Activated T-helper 17 cell treated with anti-CD3 and anti-CD28 coated beads, Interleukin-2, amount 50 U/mL, for 72 hours (primary cell): Measurements from ENCODE around the gene KLHL35. TPM values are rescaled to one million over a fixed set of nuclear protein-coding genes. Genes with fewer than 3 reads are reported as not detected.
A peak's percentile ranks its signal among the peaks of the same experiment; 100 is the strongest.

ENCODE experiments used
- ATAC-seq: fragments of 150-1000 bp; cut with Tn5 transposase; replicated peaks from 2 replicates; pipeline ENCODE4 v1.10.0; 2021; ENCODE audit warnings: mild to moderate bottlenecking, moderate library complexity
- H3K27ac Mint-ChIP-seq: one replicate; pipeline ENCODE4 v1.8.0; 2022; ENCODE audit warnings: mixed read lengths
- H3K27me3 Mint-ChIP-seq: one replicate; pipeline ENCODE4 v1.8.0; 2022; ENCODE audit warnings: mixed read lengths
- H3K36me3 Mint-ChIP-seq: one replicate; pipeline ENCODE4 v1.8.0; 2022; ENCODE audit warnings: low read depth, mild to moderate bottlenecking, mixed read lengths
- H3K4me1 Mint-ChIP-seq: one replicate; pipeline ENCODE4 v1.8.0; 2022; ENCODE audit warnings: mixed read lengths
- H3K4me3 Mint-ChIP-seq: one replicate; pipeline ENCODE4 v1.8.0; 2022; ENCODE audit warnings: mild to moderate bottlenecking, mixed read lengths
- H3K9me3 Mint-ChIP-seq: one replicate; pipeline ENCODE4 v1.8.0; 2022; ENCODE audit warnings: mixed read lengths
- total RNA-seq, 2 donors: library from RNA; stranded (reverse); gene quantifications; one replicate each; pipeline ENCODE4 v1.2.3, GENCODE V29; 2022

The KLHL35 gene
- total RNA-seq, 2 donors from 2014 or later, result 0.50 to 1.2 TPM

DNA sequence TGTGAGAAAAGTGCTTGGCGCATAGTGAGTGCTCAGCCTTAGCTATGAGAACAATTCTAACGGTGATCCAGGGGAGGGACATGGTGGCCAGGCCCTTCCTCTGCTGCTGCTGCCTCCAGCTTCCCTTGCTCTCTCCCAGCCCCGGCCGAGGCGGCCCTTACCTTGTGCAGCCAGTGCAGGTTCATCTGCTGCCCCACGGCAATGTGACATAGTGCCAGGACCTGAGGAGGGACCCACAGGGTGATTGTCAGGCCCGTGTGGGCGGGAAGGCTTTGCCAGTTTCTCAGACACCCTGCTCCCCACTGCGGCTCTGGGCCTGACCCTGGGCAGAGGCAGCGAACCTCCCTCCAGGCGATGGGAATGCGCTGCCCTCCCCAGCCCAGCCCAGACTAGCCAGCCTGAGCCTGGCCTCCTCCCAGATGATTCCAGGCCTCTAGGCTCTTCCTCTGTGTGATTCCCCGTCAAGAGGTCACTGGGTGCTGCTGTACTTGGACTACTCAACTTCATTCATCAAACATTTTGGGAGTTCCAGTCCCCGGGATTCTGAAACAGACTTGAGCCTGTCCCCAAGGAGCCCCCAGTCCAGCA is 23.7 kb upstream of the KLHL35 start:
- H3K27me3 Mint-ChIP-seq, result no peaks in the 10 kb centered on the region
- H3K4me1 Mint-ChIP-seq, result no peaks in the 10 kb centered on the region
- ATAC-seq, result no peak
- H3K9me3 Mint-ChIP-seq, result no peaks in the 10 kb centered on the region
- peaks cover 22% of the 10 kb centered on the region for H3K36me3 Mint-ChIP-seq
- no peak overlapping the region for H3K4me3 Mint-ChIP-seq
- no peak overlapping the region for H3K27ac Mint-ChIP-seq

DNA sequence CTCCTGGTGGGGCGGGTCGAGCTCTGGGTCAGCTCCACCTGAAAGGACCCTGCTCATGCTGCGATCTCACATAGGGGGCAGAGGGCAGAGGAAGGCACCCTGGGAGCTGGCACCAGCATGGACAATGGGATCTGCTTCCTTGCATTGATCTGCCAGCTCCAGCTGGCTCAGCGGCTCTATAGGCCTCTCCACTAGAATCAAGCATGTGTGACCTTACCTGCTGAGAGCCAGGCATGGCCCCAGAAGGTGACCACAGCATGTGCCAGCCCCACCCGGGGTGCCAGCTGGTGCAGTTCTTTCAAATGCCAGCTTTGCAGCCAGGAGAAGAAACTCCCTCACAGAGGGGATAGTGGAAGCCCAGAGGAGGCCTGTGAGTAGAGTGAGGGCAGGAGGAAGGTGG is 22.0 kb upstream of the KLHL35 start:
- H3K9me3 Mint-ChIP-seq, result no peaks in the 10 kb centered on the region
- ATAC-seq, result no peak
- H3K4me3 Mint-ChIP-seq, result no peak overlapping the region
- peak overlapping the region; percentile 10 for H3K27ac Mint-ChIP-seq
- no peaks in the 10 kb centered on the region for H3K4me1 Mint-ChIP-seq
- no peaks in the 10 kb centered on the region for H3K27me3 Mint-ChIP-seq
- H3K36me3 Mint-ChIP-seq, result peaks cover 8% of the 10 kb centered on the region

DNA sequence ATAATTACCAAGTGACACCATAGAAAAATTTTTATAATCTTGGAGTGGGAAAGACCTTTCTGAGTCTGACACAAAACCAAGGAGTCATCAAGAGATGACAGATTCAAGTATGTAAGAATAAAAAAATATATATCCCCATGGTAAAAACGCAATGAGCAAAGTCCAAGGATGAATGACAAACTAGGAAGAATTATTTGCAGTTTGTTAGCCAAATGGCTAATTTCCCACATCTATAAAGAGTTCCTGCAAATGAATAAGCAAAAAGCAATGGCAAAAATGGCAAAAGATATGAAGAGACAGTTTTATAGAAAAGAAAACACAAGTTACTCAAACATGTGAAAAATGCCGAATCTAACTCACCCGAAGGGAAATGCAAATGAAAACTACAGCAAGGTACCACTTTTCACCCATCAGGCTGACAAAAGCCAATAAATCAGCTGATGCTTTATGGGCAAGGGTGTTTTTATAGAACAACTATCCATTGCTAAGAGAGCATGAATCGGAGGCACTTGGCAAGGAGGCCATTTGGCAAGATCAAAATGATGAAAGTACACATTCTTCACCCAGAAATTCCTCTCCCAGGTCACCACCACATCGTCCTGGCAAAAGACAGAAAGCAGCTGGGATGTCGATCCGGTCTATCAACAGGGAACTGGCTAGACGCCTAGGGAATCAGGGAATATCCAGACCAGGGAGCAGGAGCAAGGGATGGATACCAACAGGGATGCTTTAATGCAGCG is 21.1 kb upstream of the KLHL35 start:
- H3K27me3 Mint-ChIP-seq, result no peaks in the 10 kb centered on the region
- peak overlapping the region; percentile 42 for H3K27ac Mint-ChIP-seq
- H3K4me1 Mint-ChIP-seq, result no peaks in the 10 kb centered on the region
- H3K4me3 Mint-ChIP-seq, result no peak overlapping the region
- peaks cover 6% of the 10 kb centered on the region for H3K36me3 Mint-ChIP-seq
- no peak for ATAC-seq
- H3K9me3 Mint-ChIP-seq, result no peaks in the 10 kb centered on the region

DNA sequence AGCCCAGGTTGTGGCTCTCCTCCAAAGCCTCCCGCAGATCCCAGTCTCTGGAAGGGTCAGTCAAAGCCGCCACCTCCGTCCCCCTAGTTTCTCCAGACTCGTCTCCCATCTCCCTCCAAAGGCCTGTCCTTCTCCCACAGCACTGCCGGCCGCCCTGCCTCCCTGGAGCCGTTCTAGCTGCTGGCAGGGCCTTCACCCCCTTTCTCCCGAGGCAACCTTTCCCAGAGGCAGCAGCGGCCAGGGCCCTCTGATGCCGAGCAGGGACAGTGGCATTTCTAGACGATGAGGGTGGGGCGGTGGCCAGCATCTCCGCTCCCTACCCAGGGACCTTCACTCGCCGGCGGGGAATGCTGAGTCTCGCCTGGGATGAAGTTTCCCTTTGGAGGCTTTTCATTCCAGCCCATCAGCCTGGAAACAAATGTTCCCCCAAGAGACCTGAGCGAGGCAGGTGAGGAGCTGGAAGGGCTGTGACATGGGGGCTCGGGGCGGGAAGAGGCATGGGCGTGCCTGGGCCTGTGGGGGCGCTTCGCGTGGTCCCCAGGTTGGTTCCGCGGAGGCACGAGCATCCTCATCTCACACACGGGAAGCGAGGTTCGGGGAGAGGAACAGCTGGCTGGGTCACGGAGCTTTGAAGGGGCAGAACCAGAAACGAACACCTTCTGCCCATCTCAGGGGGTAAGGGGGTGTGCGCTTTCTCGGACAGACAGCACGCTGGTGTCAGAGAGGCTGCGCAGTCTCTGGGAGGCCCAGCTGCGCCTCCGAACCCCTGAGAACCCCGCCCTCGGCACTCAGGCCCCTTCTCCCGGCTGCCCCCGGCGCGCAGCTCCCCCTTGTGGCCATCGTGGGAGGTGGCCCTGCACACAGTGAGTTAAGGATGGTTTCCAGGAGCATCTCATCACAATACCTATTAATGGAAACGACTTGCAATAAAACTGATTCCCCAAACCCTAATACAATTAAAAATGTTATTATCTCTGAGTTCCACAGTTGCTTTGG is 18.1 kb upstream of the KLHL35 start:
- no peaks in the 10 kb centered on the region for H3K4me1 Mint-ChIP-seq
- peaks cover 6% of the 10 kb centered on the region for H3K36me3 Mint-ChIP-seq
- ATAC-seq, result no peak
- no peaks in the 10 kb centered on the region for H3K27me3 Mint-ChIP-seq
- no peak overlapping the region for H3K27ac Mint-ChIP-seq
- H3K9me3 Mint-ChIP-seq, result no peaks in the 10 kb centered on the region
- no peak overlapping the region for H3K4me3 Mint-ChIP-seq

DNA sequence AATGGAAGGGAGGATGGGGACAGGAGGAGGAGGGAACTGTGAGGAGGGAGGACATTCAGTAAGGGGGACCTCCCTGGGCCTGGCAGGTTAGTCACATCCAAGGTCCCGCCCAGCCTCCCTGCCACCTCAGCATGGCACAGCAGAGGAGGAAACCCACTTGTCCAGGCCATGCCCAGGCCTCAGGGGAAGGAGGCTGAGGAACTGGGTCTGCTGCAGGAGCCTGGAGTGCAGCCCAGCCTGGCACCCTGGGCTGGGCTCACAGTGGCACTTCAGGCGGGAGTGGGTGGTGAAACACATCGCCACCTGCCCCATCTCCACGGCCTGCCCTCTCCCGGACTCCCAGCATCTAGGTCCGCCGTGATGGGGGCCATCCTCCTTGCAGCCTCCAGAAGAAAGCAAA is 17.2 kb upstream of the KLHL35 start:
- Mint-ChIP-seq H3K9me3 (no peaks in the 10 kb centered on the region), H3K27ac (no peak overlapping the region), H3K27me3 (no peaks in the 10 kb centered on the region), H3K36me3 (peaks cover 6% of the 10 kb centered on the region), H3K4me1 (no peaks in the 10 kb centered on the region), H3K4me3 (no peak overlapping the region)
- ATAC-seq, result no peak

DNA sequence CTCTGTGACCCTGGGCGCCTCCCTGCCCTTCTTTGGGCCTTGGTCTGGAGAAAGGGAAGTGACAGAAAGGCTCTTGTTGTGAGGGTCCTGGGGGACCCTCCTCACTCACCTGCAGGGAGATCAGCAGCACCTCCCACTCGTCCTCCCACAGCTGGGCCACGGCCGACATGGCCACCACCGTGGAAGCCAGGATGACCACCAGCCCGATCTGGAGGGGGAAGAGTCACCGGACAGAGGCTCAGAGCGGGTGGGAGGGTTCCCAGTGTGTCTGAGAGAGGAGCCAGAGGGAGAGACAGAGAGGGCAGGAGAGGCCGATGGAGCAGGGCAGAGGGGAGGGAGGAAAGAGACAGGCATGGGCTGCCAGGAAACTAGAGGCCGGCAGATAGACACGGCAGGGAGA is 16.8 kb upstream of the KLHL35 start:
- Mint-ChIP-seq H3K27ac (no peak overlapping the region), H3K36me3 (peaks cover 6% of the 10 kb centered on the region), H3K4me3 (no peak overlapping the region), H3K9me3 (no peaks in the 10 kb centered on the region), H3K4me1 (no peaks in the 10 kb centered on the region), H3K27me3 (no peaks in the 10 kb centered on the region)
- ATAC-seq, result no peak

DNA sequence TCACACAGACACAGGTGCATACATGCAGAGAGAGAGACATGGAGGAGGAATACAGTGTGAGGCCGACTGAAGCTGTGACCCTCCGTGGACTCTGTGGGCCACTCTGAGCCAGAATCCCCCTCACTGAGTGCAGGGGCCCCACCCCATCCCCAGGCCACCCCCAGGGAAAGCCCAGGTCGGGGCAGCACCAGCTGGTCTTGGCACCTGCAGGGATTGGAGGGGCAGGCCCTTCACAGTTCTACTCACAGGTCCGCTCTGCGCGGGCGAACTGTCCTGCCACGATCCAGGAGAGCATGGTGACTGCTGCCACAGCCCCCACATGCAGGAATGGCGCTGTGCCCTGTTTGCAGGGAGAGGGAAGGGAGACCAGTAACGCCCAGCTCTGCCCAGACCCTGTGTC is 16.3 kb upstream of the KLHL35 start:
- no peak for ATAC-seq

DNA sequence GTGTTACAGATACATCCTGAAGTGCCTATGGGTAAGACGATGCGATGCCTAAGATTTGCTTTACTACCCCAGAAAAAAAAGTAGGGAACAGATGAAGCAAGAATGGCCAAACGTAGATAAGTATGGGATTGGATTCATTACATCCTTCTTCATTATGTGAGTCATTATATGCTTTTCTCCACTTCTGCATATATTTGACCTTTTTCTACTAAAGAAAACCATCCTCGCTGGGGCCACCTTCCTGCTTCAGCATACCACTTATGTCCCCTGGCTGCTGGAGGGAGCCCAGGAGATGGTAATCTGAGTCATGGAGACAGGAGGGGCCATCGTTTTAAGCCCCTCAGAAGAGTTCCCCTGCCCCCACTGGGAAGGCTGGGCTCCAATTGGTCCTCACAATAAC is 14.4 kb upstream of the KLHL35 start:
- Mint-ChIP-seq H3K9me3 (no peaks in the 10 kb centered on the region), H3K36me3 (peaks cover 3% of the 10 kb centered on the region), H3K27me3 (no peaks in the 10 kb centered on the region), H3K4me3 (no peak overlapping the region), H3K27ac (no peak overlapping the region), H3K4me1 (no peaks in the 10 kb centered on the region)
- ATAC-seq, result no peak

More for the DNA sequence above, 16.3 kb upstream of the KLHL35 start:
- no peak overlapping the region for H3K27ac Mint-ChIP-seq
- peaks cover 6% of the 10 kb centered on the region for H3K36me3 Mint-ChIP-seq
- no peaks in the 10 kb centered on the region for H3K4me1 Mint-ChIP-seq
- no peaks in the 10 kb centered on the region for H3K27me3 Mint-ChIP-seq
- H3K9me3 Mint-ChIP-seq, result no peaks in the 10 kb centered on the region
- H3K4me3 Mint-ChIP-seq, result no peak overlapping the region

DNA sequence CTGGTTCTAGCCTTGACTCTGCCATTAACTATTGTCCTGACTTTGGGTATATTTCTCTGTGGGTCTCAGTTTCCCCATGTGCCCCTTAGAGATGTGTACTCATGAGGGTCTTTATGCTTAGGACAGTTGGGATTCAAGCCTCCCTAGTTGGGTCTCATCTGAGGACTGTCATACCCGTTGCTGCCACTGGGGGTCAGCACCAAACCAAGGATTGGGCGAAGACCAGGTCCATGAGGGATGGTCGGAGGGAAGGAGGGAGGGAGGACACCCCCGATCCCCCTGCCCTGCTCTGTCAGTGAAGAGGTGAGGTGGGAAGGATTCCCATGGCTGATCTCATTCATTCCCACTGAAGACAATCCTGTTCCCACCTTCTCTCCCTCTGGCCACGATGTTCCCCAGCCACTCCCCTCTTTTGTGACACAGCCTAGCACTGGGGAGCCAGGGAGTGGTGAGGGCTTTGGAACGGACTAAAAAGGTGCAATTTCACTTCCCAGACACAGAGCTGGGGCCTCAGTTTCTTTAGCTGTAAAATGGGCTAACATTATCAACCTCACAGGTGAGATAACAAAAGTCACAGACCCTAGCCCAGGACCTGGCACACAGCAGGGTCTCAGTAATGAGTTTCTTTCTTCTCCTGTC is 12.4 kb upstream of the KLHL35 start:
- Mint-ChIP-seq H3K27me3 (no peaks in the 10 kb centered on the region), H3K4me1 (no peaks in the 10 kb centered on the region)

DNA sequence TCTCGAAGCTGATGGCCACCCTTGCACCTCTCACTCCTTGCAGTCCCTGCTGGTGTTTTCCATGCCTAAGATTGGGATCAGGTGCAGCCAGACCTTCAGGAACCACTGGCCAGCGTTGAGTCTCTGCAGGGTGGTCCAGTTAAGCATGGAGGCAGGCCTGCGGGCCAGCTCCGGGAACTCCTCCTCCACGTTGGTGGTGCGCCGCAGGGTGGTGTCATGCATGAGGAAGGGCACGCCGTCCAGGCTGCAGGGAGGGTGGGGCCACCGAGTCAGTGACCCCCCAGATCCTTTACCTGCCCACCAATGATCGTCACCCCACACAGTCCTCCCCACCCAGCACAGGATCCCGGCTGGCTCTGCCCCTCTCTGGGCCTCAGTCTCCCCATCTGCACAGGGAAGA is 10.0 kb upstream of the KLHL35 start:
- Mint-ChIP-seq H3K27me3 (no peaks in the 10 kb centered on the region), H3K9me3 (no peaks in the 10 kb centered on the region), H3K36me3 (peaks cover 7% of the 10 kb centered on the region), H3K4me3 (no peak overlapping the region), H3K27ac (no peak overlapping the region), H3K4me1 (peaks cover 7% of the 10 kb centered on the region)
- no peak for ATAC-seq

More for the DNA sequence above, 12.4 kb upstream of the KLHL35 start:
- H3K4me3 Mint-ChIP-seq, result no peak overlapping the region
- H3K36me3 Mint-ChIP-seq, result no peaks in the 10 kb centered on the region
- ATAC-seq, result peak; percentile 86
- no peak overlapping the region for H3K27ac Mint-ChIP-seq
- no peaks in the 10 kb centered on the region for H3K9me3 Mint-ChIP-seq

DNA sequence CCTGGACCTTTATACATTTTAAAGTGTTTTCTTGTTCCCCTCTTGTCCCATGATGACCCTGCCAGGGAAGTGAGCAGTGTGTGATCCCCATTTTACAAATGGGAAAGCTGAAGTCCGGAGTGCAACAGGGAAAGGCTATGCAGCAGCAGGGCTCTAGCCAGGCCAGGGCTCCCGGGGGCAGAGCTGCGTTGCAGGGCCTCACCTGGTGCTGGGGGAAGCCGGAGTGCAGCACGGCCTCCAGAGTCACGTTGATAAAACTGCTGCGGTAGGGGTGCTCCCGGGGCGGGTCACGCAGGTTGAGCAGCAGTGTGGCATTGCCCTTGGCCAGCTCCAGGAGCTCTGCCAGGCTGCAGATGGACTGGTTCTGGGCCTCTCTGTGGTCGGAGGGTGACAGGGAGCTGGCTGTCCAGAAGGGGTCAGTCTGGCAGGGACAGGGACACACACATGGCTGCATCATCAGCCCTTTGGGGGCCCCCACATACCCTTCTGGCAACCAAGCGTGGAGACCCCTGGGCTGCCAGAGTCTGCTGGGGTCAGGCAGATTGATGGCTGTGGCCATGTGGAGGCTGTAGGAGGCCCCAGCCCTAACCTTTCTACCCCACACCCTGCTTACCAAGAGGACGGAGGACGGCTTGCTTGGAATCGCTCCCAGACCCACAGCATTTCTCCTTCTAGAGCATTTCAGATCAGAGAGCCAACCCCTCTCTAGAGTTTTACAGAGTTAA is 9.3 kb upstream of the KLHL35 start:
- ATAC-seq, result no peak

DNA sequence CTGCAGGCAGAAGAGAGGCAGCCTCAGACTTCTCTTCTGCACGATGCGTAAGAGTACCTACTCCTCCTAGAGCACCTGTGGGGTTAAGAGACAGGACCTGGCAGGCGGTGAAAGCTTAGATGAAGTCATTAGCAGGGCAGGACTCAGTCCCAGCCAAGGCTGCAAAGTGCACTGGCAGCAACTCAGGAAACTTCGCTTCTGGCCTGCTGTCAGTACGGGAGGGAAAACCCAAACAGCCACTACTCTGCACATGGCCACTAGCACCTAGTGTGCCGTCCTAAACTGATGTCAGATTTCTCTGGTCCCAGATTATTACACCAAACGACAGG is 8.8 kb upstream of the KLHL35 start:
- Mint-ChIP-seq H3K9me3 (no peaks in the 10 kb centered on the region), H3K36me3 (peaks cover 9% of the 10 kb centered on the region), H3K27me3 (no peaks in the 10 kb centered on the region), H3K4me1 (peaks cover 7% of the 10 kb centered on the region), H3K4me3 (no peak overlapping the region), H3K27ac (no peak overlapping the region)
- no peak for ATAC-seq

More for the DNA sequence above, 9.3 kb upstream of the KLHL35 start:
- Mint-ChIP-seq H3K27ac (no peak overlapping the region), H3K9me3 (no peaks in the 10 kb centered on the region), H3K4me3 (no peak overlapping the region), H3K4me1 (peaks cover 7% of the 10 kb centered on the region), H3K27me3 (no peaks in the 10 kb centered on the region), H3K36me3 (peaks cover 9% of the 10 kb centered on the region)

DNA sequence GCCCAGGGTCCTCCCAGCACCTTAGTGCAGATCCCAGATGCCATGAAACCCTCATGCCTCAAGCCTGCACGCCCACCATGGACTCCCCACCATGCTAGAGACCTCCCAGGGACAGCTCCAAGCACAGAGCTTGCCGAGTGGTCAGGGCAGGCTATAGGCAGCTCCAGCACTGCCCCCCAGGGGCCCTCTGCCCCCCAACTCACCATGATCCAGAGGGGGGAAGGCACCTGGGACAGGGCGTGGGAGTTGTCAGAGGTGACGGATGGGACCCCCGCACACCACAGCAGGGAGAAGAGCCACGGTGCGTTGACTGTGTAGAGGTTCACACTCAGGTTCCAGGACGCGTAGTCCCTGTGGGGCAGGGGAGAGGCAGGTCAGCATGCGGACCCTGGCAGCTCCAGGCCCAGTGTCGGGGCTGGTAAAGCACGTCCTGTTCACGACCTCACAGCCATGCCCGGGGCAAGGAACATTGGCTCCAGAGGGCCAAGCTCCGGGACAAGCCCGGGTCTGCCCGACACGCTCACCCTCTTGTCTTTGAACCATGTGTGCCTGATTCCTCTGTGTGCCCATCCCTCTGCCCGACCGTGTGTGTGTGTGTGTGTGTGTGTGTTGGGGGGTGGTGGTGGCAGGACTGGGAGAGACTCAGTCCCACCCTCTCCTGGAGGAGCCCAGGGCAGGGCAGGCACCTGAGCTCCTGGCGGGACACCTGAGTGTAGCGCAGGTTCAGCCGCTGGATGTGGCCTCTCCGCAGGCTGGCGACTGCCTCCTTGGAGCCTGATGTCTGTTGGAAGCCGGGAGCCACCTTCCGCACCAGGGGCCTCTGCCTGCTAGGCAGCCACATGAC is 8.2 kb upstream of the KLHL35 start:
- Mint-ChIP-seq H3K4me3 (no peak overlapping the region), H3K36me3 (peaks cover 9% of the 10 kb centered on the region), H3K27me3 (no peaks in the 10 kb centered on the region), H3K4me1 (peaks cover 7% of the 10 kb centered on the region), H3K9me3 (no peaks in the 10 kb centered on the region), H3K27ac (no peak overlapping the region)
- ATAC-seq, result no peak
